GM19238 (cell line): Measurements from ENCODE around the gene WDSUB1.

ENCODE experiments used
- DNase-seq: peaks from one replicate; pipeline ENCODE4 v3.0.0; 2011; ENCODE audit warnings: low spot score; ENCODE audit not compliant: insufficient read length

The WDSUB1 gene

GRCh38 chr2:159267921-159268320, 18.6 kb downstream of the WDSUB1 start:
- DNase-seq = no peak

GRCh38 chr2:159266554-159266953, 19.9 kb downstream of the WDSUB1 start:
- no peak for DNase-seq

DNA sequence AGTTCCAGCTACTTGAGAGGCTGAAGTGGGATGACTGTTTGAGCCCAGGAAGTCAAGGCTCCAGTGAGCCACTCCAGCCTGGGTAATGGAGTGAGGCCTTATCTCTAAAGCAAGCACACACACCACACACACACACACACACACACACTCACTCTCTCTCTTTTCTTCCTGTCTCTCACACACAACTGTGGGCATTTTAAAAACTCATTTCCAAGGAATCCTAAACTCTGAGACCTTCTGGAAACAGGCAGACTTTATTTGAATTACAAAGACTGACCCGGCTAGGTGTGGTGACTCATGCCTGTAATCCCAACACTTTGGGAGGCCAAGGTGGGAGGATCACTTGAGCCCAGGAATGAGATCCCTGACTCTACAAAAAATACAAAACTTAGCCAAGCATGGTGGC, 21.3 kb downstream of the WDSUB1 start:
- DNase-seq = no peak

- no peak for DNase-seq
These were observed 23.6 kb downstream of the WDSUB1 start for GRCh38 chr2:159262904-159263303.

DNA sequence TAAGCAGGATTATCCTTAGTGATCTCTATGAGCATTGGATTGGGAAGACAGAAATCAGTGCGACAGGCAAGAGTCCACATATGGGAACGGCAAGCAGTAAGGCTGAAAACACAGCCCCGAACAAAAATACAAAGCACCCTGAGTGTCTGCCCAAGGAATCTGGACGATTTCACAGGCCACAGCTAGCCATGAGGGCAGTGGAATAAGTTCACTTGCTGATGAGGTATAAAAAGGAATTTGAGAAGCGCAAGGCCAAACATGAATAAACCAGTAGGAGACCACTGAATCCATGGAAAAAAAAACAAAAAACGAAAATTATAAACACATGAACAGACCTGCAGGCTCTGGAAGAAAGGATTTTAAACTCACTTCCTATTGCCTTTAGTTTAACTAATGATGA, 24.3 kb downstream of the WDSUB1 start:
- no peak for DNase-seq

- DNase-seq = no peak
These were observed 30.3 kb downstream of the WDSUB1 start for GRCh38 chr2:159256159-159256558.

DNA sequence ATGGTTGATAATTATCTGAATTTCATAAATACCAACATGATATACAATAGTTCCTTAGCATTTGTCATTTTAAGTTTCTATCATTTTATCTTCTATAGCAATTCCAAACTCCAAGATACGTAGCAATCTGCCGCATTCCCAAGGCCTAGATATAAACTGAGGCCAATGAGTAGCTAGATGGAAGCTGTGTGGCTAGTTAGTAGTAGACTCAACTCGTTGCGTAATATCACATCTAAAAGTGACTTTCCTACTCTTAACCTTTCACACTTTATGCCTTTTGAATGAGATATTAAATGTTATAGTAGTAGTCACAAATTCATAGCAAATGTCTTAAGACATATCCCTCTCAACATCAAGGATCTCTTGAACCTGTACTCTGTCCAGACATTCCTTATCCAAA, 33.6 kb downstream of the WDSUB1 start:
- DNase-seq = no peak

DNA sequence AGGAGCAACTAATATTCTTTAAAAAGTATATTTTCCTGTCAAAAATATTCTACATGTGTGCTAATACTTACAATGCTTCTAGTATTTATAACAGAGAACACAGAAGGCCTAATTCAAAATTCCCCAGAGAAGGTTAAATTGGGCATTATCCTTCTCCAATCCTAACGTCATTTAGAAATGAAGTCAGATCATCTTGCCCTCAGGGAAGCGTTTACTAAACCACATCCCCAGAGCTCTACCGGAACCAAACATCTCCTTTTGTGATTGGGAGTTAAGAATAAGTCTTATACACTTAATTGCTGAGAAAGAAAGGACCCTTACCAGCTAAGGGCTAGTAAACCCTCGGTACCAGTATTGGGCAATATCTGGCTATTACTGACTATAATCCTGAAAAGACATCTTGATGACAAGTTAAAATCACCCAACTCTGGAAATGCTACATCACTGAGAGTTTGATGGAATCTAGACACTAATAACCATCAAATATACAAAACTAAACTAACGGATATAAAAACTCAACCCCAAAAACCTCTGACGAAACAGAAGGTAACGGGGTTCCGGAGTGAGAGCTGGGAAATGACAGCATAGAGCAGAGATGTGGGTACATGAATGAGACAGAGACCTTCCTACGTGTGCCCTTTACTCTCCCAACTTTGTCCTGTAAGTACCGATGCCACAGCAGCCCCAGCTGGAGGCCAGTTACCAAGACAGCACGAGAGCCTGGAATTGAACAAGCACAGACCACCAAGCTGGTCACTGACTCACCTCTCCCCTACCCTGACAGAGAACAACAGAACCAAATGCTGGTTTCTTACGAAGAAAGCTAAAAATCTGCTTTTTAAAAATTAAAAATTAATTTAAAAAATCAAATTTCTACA, 35.0 kb downstream of the WDSUB1 start:
- DNase-seq = no peak

GRCh38 chr2:159249990-159250715, 36.4 kb downstream of the WDSUB1 start:
- no peak for DNase-seq

DNA sequence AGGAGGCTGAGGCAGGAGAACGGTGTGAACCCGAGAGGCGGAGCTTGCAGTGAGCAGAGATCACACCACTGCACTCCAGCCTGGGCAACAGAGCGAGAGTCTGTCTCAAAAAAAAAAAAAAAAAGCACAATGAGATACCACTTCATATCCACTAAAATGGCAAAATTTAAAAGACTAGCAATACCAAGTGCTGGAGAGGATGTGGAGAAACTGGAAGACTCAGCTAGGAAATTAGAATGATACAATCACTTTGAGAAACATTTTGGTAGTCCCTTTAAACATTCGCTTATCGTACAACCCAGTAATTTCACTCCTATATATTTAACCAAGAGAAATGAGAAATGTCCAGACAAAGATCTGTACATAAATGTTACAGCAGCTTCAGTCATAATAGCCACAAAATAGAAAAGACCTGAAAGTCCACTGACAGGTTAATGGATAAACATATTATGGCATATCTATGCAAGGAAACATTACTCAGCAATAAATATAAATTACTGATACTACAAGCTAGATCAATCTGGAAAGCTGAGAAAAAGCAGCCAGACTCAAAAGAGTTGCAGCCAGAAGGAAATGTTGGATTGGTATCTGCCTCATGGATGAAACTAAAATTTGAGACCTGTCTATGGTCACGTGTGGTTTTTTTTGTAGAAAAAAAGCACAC, 40.0 kb downstream of the WDSUB1 start:
- DNase-seq = no peak

DNA sequence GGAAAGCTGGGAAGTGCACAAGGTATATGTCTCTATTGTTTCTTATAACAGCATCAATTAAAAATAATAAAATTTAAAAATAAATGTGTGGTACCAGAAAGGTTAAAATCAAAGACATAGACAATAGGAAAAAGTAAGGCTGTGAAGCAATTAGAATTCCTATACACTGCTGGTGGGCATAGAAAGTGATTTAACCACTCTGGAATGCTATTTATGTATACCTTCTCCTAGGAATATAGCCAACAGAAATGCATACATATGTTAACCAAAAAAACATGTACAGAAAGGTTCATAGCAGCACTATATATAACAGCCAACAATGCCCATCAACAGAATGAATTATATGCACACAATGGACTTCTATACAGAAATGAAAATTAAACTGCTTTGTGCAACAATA, 43.0 kb downstream of the WDSUB1 start:
- DNase-seq = no peak

DNA sequence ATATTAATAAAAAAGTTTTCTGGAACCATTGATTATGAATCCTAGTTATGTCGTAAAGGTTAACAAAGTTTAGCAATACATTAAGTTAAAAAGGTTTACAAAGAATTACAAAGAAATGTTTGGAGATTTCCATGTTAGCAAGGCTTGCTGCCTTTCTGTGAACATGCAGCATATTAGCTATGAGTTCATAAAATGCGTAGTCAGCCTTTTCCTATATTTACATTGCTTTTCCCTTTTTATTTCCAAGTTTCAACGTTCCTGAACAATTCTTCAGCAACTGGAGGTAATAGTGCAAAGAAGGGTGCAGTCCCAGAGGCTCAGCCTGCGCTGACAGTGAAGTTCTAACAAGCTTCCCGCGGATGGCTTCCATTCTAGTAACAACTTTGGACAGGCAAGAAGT, 51.6 kb downstream of the WDSUB1 start:
- no peak for DNase-seq

GRCh38 chr2:159232456-159233170, 53.9 kb downstream of the WDSUB1 start:
- no peak for DNase-seq

DNA sequence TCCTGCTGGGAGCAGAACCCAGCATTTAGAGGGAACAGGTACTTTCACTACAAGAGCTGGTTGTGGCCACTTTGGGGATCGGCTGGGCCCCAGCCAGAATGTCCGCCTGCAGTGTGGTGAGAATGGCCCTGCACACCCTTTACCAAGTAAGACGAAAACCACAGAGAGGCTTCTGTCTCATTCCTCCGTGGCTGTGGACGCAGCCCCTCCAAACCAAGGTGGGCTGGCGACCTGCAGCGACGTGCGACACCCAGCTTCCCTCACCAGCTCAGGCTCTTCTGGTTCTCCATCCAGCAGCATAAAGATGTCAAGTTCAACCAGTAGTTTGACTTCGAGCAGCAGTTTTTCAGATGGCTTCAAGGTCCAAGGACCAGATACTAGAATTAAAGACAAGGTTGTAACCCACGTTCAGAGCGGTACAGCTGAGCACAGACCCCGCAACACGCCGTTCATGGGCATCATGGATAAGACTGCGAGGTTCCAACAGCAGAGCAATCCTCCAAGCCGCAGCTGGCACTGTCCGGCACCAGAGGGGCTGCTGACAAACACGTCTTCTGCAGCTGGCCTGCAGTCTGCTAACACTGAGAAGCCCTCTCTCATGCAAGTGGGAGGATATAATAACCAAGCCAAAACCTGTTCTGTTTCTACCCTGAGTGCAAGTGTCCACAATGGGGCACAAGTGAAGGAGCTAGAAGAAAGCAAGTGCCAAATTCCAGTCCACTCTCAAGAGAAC, 56.2 kb downstream of the WDSUB1 start:
- no peak for DNase-seq

- DNase-seq = no peak
These were observed 56.9 kb downstream of the WDSUB1 start for GRCh38 chr2:159229476-159230144.

- DNase-seq = no peak
These were observed 58.4 kb downstream of the WDSUB1 start for GRCh38 chr2:159228081-159228581.

- no peak for DNase-seq
These were observed 59.0 kb downstream of the WDSUB1 start for GRCh38 chr2:159227467-159227866.

- no peak for DNase-seq
These were observed 59.7 kb downstream of the WDSUB1 start for GRCh38 chr2:159226608-159227385.

GRCh38 chr2:159226059-159226461, 60.4 kb downstream of the WDSUB1 start:
- DNase-seq = no peak
